GM19035 (cell line): ENCODE results near the gene MTCL1.

Experiments used
- ATAC-seq: cut with Tn5 transposase; IDR thresholded peaks from one replicate; pipeline ENCODE4 v1.9.1; 2021; ENCODE audit not compliant: unreplicated experiment

Gene MTCL1

GRCh38 chr18:8826971-8827370 is 121.6 kb downstream of the MTCL1 start:
- no peak for ATAC-seq

DNA sequence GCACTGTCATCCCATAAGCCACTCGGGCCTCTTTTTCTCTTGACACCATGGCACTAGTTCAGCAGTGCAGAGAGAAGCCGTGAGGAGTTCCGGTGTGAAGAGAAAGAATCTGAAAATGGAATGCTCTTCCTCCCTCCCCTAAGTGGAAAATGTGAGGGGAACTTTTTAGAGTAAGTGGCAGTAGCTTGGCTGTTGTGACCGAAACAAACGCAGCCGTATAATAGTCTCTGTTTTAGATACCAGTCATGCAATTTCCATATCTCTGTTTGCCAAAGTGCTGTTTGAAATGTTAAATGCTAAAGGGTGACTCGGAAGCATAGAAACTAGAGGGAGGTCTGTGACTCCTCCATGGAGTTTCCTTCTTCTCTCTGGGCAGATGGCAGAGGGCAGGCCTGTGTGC is 122.9 kb downstream of the MTCL1 start:
- ATAC-seq: no peak

GRCh38 chr18:8828798-8829197 is 123.4 kb downstream of the MTCL1 start:
- no peak for ATAC-seq

GRCh38 chr18:8830067-8831060 is 125.0 kb downstream of the MTCL1 start:
- ATAC-seq: no peak

- ATAC-seq: no peak
Observed at GRCh38 chr18:8831112-8831511, 125.8 kb downstream of the MTCL1 start.

DNA sequence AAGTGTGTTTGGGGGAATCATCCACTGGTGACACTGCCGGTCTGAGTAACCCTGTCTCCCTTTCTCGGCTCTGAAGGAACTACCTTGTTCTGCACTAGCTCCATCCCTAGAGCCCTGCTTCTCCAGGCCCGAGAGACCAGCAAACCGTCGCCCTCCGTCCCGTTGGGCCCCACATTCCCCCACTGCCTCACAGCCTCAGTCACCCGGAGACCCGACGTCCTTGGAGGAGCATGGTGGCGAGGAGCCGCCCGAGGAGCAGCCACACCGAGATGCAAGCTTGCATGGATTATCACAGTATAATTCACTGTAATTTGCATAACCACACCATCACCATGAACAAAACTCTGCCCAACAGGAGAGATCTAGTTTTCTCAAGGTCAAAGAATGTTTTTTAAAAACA is 126.2 kb downstream of the MTCL1 start:
- no peak for ATAC-seq

DNA sequence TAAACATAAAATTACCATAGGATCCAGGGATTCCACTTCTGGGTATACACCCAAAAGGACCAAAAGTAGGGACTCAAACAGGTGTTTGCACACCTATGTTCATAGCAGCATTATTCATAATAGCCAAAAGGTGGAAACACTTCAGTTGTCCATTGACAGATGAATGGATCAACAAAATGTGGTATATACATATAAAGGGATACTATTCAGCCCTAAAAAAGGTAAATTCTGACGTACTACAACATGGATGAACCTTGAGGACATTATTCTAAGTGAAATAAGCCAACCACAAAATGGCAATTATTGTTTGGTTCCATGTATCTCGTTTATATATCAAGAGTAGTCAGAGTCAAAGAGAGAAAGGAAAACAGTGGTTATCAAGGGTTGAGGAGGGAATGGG is 128.1 kb downstream of the MTCL1 start:
- ATAC-seq: no peak

- ATAC-seq: no peak
Observed at GRCh38 chr18:8834881-8835280, 129.5 kb downstream of the MTCL1 start.

- no peak for ATAC-seq
Observed at GRCh38 chr18:8835521-8835953, 130.2 kb downstream of the MTCL1 start.

- ATAC-seq: no peak
Observed at GRCh38 chr18:8839281-8839680, 133.9 kb downstream of the MTCL1 start.

- no peak for ATAC-seq
Observed at GRCh38 chr18:8841781-8842485, 136.6 kb downstream of the MTCL1 start.

- ATAC-seq: no peak
Observed at GRCh38 chr18:8842506-8842905, 137.2 kb downstream of the MTCL1 start.

DNA sequence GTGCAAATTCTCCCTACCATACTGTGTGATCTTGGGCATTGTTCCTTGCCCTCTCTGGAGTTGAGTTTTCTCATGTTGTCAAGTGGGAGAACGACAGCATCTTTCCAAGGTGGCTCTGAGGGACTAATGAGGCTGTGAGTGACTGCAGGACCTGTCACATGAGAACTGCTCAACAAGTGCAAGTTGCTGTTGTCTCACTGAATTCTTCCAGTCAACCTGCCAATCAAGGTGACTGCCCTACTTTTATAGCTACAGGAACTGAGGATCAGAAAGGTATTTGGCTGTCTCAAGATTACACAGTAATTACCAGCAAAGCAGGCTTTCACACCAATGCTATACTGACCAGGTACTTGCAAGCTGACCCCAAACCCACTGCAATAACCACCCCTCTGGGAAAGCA is 137.6 kb downstream of the MTCL1 start:
- ATAC-seq: no peak

GRCh38 chr18:8844721-8845148 is 139.4 kb downstream of the MTCL1 start:
- ATAC-seq: no peak

DNA sequence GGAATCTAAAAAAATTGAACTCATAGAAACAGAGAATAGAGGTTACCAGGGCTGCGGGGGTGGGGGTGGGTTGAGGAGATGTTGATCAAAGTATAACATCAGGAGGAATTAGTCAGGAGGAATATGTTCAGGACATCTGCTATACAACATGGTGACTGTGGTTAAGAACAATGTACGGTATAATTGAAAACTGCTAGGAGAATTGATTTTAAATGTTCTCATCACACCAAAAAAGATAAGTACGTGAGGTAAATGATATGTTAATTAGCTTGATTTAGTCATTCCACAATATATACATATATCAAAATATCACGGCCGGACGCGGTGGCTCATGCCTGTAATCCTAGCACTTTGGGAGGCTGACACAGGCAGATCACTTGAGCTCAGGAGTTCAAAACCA is 140.2 kb downstream of the MTCL1 start:
- no peak for ATAC-seq

DNA sequence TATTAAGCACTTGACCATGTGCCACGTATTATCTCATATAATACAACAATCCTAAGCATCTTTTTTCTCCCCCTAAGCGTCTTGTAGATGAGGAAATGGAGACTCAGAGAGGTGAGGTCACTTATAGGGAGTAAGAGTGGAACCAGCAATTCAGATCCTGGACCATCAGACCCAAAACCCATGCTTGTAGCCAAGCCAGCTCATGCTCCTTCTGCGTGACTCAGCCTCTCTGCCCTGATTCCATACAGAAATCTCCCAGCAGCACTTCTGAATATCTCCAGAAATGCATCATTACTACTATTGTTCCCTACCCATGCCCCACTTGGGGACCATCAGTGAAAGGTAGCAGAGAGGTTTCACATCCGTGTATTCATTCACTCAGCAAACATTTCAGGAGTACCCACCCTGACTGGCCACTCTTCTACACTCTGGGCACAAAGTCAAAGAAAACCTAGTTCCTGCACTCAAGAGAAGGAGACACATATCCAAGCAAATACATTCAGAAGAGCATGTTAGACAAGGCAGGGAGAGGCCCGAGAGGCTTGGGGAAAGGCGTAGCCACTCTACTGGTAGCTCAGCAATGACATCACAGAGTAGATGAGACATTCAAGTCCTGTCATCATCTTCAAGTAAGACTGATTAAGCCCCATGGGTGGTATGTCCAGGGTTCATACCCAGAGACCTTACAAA is 141.9 kb downstream of the MTCL1 start:
- no peak for ATAC-seq

DNA sequence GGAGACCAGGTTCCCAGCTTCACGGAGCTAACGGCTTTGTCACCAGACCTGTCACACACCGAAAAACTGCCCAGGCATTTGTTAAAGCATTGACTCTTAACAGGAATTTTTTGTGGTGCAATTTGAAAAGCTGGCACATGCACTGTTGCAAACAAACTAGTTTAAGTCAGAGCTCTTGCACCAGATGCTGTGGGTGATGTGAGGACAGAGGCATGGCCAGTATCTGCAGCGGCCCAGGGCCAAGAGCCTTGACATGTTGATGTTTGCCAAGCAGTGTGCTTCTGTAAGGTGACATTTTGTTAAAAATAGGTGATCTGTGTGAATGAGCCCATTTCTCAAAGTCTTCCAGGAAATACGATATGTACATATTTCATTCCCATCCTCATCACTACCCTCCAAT is 142.5 kb downstream of the MTCL1 start:
- ATAC-seq: no peak

- ATAC-seq: no peak
Observed at GRCh38 chr18:8848541-8848940, 143.2 kb downstream of the MTCL1 start.

DNA sequence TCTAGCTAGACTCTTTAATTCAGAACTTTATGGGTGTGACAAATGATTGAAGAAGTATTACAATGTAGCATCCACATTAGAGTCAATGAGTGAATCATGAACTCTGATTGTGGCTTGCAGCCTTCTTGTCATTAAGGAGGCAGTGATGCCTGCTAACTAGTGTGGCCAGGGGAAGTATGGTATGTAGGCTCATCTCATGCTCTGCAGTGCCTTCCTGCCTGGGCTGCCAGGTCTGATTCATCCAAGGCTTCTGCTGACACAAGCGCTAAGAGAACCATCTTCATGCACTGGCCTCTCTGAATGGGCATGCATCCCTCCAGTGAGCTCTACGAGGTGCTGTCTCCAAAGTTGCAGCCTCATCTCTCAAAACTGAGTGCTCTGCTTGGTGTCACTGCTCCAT is 144.3 kb downstream of the MTCL1 start:
- no peak for ATAC-seq

- no peak for ATAC-seq
Observed at GRCh38 chr18:8851659-8852058, 146.3 kb downstream of the MTCL1 start.

DNA sequence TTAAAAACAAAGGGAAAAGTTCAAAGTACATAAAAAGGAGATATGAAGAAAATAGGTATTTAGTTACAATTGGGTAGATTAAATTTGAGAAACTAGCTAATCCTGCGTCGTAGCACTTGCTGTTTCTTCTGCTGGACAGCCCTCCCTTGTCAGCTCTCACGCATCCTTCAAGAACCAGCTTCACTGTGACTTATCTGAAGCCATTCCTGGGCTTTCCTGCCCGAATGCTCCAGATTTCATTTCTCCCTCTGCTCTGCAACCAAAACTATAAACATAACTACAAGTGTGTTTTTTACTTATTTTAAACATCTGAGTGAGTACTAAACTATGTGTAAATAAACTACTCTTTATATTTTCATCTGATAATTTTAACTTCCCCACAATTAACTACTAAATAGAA is 149.2 kb downstream of the MTCL1 start:
- ATAC-seq: no peak

GRCh38 chr18:8854962-8855361 is 149.6 kb downstream of the MTCL1 start:
- no peak for ATAC-seq
